ENCODE measurements around the gene GPR55.

The GPR55 gene

GRCh38 chr2:230881840-230882239, 43.2 kb downstream of the GPR55 start:
- H3K4me3 Mint-ChIP-seq: no peak overlapping the region
- H3K4me1 Mint-ChIP-seq (ENCODE audit: low read depth): no peaks in the 10 kb centered on the region
- no peaks in the 10 kb centered on the region for H3K36me3 Mint-ChIP-seq (ENCODE audit: low read depth)
- H3K27me3 Mint-ChIP-seq (ENCODE audit: low read depth): peaks cover 13% of the 10 kb centered on the region
- H3K9me3 Mint-ChIP-seq: no peaks in the 10 kb centered on the region
- no peak overlapping the region for H3K27ac Mint-ChIP-seq

GRCh38 chr2:230879891-230880290, 45.2 kb downstream of the GPR55 start:
- no peaks in the 10 kb centered on the region for H3K4me1 Mint-ChIP-seq (ENCODE audit: low read depth)
- H3K27me3 Mint-ChIP-seq (ENCODE audit: low read depth): peaks cover 13% of the 10 kb centered on the region
- no peak overlapping the region for H3K27ac Mint-ChIP-seq
- no peak overlapping the region for H3K4me3 Mint-ChIP-seq
- H3K9me3 Mint-ChIP-seq: no peaks in the 10 kb centered on the region
- no peaks in the 10 kb centered on the region for H3K36me3 Mint-ChIP-seq (ENCODE audit: low read depth)

GRCh38 chr2:230879271-230879882, 45.7 kb downstream of the GPR55 start:
- no peak overlapping the region for H3K4me3 Mint-ChIP-seq
- no peaks in the 10 kb centered on the region for H3K4me1 Mint-ChIP-seq (ENCODE audit: low read depth)
- no peaks in the 10 kb centered on the region for H3K9me3 Mint-ChIP-seq
- no peak overlapping the region for H3K27ac Mint-ChIP-seq
- H3K27me3 Mint-ChIP-seq (ENCODE audit: low read depth): peaks cover 13% of the 10 kb centered on the region
- H3K36me3 Mint-ChIP-seq (ENCODE audit: low read depth): no peaks in the 10 kb centered on the region

- Mint-ChIP-seq H3K4me3 (no peak overlapping the region), H3K27ac (no peak overlapping the region), H3K36me3 (ENCODE audit: low read depth) (no peaks in the 10 kb centered on the region), H3K4me1 (ENCODE audit: low read depth) (no peaks in the 10 kb centered on the region), H3K9me3 (no peaks in the 10 kb centered on the region), H3K27me3 (ENCODE audit: low read depth) (peaks cover 8% of the 10 kb centered on the region)
Observed at GRCh38 chr2:230878599-230879188, 46.3 kb downstream of the GPR55 start.

GRCh38 chr2:230877759-230878598, 47.1 kb downstream of the GPR55 start:
- Mint-ChIP-seq H3K27me3 (ENCODE audit: low read depth) (peaks cover 8% of the 10 kb centered on the region), H3K4me3 (no peak overlapping the region), H3K36me3 (ENCODE audit: low read depth) (no peaks in the 10 kb centered on the region), H3K4me1 (ENCODE audit: low read depth) (peaks cover 1% of the 10 kb centered on the region), H3K27ac (no peak overlapping the region), H3K9me3 (no peaks in the 10 kb centered on the region)

- peaks cover 5% of the 10 kb centered on the region for H3K27me3 Mint-ChIP-seq (ENCODE audit: low read depth)
- peaks cover 4% of the 10 kb centered on the region for H3K4me1 Mint-ChIP-seq (ENCODE audit: low read depth)
- H3K27ac Mint-ChIP-seq: no peak overlapping the region
- no peaks in the 10 kb centered on the region for H3K36me3 Mint-ChIP-seq (ENCODE audit: low read depth)
- H3K9me3 Mint-ChIP-seq: no peaks in the 10 kb centered on the region
- no peak overlapping the region for H3K4me3 Mint-ChIP-seq
Observed at GRCh38 chr2:230877116-230877758, 47.8 kb downstream of the GPR55 start.

GRCh38 chr2:230875347-230876315, 49.4 kb downstream of the GPR55 start:
- Mint-ChIP-seq H3K27me3 (ENCODE audit: low read depth) (no peaks in the 10 kb centered on the region), H3K4me1 (ENCODE audit: low read depth) (peaks cover 4% of the 10 kb centered on the region), H3K27ac (no peak overlapping the region), H3K36me3 (ENCODE audit: low read depth) (no peaks in the 10 kb centered on the region), H3K4me3 (no peak overlapping the region), H3K9me3 (no peaks in the 10 kb centered on the region)

- Mint-ChIP-seq H3K4me1 (ENCODE audit: low read depth) (peaks cover 4% of the 10 kb centered on the region), H3K9me3 (no peaks in the 10 kb centered on the region), H3K27ac (no peak overlapping the region), H3K4me3 (no peak overlapping the region), H3K36me3 (ENCODE audit: low read depth) (no peaks in the 10 kb centered on the region), H3K27me3 (ENCODE audit: low read depth) (no peaks in the 10 kb centered on the region)
Observed at GRCh38 chr2:230874876-230875275, 50.2 kb downstream of the GPR55 start.

- H3K36me3 Mint-ChIP-seq (ENCODE audit: low read depth): no peaks in the 10 kb centered on the region
- peaks cover 4% of the 10 kb centered on the region for H3K4me1 Mint-ChIP-seq (ENCODE audit: low read depth)
- no peaks in the 10 kb centered on the region for H3K27me3 Mint-ChIP-seq (ENCODE audit: low read depth)
- H3K27ac Mint-ChIP-seq: no peak overlapping the region
- no peaks in the 10 kb centered on the region for H3K9me3 Mint-ChIP-seq
- H3K4me3 Mint-ChIP-seq: no peak overlapping the region
Observed at GRCh38 chr2:230874456-230874855, 50.6 kb downstream of the GPR55 start.

- peaks cover 4% of the 10 kb centered on the region for H3K4me1 Mint-ChIP-seq (ENCODE audit: low read depth)
- H3K27me3 Mint-ChIP-seq (ENCODE audit: low read depth): peaks cover 2% of the 10 kb centered on the region
- no peak overlapping the region for H3K4me3 Mint-ChIP-seq
- no peaks in the 10 kb centered on the region for H3K9me3 Mint-ChIP-seq
- H3K36me3 Mint-ChIP-seq (ENCODE audit: low read depth): no peaks in the 10 kb centered on the region
- H3K27ac Mint-ChIP-seq: no peak overlapping the region
Observed at GRCh38 chr2:230873661-230874401, 51.2 kb downstream of the GPR55 start.

GRCh38 chr2:230872968-230873660, 51.9 kb downstream of the GPR55 start:
- H3K4me3 Mint-ChIP-seq: no peak overlapping the region
- H3K27ac Mint-ChIP-seq: no peak overlapping the region
- no peaks in the 10 kb centered on the region for H3K36me3 Mint-ChIP-seq (ENCODE audit: low read depth)
- peaks cover 7% of the 10 kb centered on the region for H3K27me3 Mint-ChIP-seq (ENCODE audit: low read depth)
- H3K9me3 Mint-ChIP-seq: no peaks in the 10 kb centered on the region
- H3K4me1 Mint-ChIP-seq (ENCODE audit: low read depth): peaks cover 4% of the 10 kb centered on the region

- Mint-ChIP-seq H3K36me3 (ENCODE audit: low read depth) (no peaks in the 10 kb centered on the region), H3K4me1 (ENCODE audit: low read depth) (peaks cover 4% of the 10 kb centered on the region), H3K27me3 (ENCODE audit: low read depth) (peaks cover 7% of the 10 kb centered on the region), H3K27ac (no peak overlapping the region), H3K4me3 (no peak overlapping the region), H3K9me3 (no peaks in the 10 kb centered on the region)
Observed at GRCh38 chr2:230872151-230872967, 52.7 kb downstream of the GPR55 start.

Data from T-helper 1 cell treated with Interleukin-12 subunit alpha and Interleukin-12 subunit beta and Interleukin-4 antibody, amounts not matched to agents 30 μg/mL and 1 μg/mL, for 36 hours (primary cell).